Fibroblast of mammary gland (primary cell): ENCODE data around the gene PLEKHG1.
A peak's percentile ranks its signal among the peaks of the same experiment; 100 is the strongest.

Experiments
- DNase-seq: peaks from one replicate; pipeline ENCODE4 v3.0.0-alpha.2; 2010; ENCODE audit warnings: low read depth
- H3K4me3 ChIP-seq: 2 replicates; pipeline ENCODE4 v1.5.1; 2011; ENCODE audit warnings: low read depth, mild to moderate bottlenecking, low read length, moderate library complexity; ENCODE audit not compliant: control insufficient read depth
- TF ChIP-seq, protein P1 (sequence below): conservative IDR thresholded peaks from 2 replicates; pipeline ENCODE4 v1.5.1; 2011; ENCODE audit warnings: low read depth, low read length, inconsistent platforms; ENCODE audit not compliant: control insufficient read depth, insufficient read depth

The PLEKHG1 gene

GRCh38 chr6:150599199-150600009 lies at the start of gene PLEKHG1:
TSS of gene PLEKHG1 (plus strand) at chr6:150599885. CDS start at chr6:150733682, 133,797 bp downstream.
- peak; percentile 12 for DNase-seq
- peak within 1 kb of the TSS; percentile 33 for H3K4me3 ChIP-seq

DNA sequence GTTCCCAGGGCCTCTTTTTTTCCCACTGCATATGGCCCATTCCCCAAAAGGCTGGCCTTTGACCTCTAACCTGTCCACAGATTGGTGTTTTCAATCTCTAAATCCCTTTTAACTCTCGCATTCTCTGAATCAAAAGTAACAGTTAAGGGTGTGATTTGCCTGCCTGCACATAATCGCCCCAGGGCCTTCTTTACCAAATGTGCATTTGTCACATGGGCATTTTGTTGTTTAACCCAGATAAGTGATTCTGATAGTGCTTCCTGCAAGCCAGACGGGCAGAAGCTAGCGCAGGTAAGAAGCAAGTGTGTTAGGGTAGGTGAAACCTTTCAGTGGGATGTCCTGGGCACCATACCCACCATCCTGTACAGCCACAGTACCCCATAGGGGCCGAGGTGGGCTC lies 49.4 kb upstream of the PLEKHG1 start:
- no peak overlapping the region for H3K4me3 ChIP-seq
- DNase-seq: no peak
- TF ChIP-seq, protein P1, sequence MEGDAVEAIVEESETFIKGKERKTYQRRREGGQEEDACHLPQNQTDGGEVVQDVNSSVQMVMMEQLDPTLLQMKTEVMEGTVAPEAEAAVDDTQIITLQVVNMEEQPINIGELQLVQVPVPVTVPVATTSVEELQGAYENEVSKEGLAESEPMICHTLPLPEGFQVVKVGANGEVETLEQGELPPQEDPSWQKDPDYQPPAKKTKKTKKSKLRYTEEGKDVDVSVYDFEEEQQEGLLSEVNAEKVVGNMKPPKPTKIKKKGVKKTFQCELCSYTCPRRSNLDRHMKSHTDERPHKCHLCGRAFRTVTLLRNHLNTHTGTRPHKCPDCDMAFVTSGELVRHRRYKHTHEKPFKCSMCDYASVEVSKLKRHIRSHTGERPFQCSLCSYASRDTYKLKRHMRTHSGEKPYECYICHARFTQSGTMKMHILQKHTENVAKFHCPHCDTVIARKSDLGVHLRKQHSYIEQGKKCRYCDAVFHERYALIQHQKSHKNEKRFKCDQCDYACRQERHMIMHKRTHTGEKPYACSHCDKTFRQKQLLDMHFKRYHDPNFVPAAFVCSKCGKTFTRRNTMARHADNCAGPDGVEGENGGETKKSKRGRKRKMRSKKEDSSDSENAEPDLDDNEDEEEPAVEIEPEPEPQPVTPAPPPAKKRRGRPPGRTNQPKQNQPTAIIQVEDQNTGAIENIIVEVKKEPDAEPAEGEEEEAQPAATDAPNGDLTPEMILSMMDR: no peak

More at GRCh38 chr6:150599199-150600009, at the start of gene PLEKHG1:
- TF ChIP-seq, protein P1: no peak

DNA sequence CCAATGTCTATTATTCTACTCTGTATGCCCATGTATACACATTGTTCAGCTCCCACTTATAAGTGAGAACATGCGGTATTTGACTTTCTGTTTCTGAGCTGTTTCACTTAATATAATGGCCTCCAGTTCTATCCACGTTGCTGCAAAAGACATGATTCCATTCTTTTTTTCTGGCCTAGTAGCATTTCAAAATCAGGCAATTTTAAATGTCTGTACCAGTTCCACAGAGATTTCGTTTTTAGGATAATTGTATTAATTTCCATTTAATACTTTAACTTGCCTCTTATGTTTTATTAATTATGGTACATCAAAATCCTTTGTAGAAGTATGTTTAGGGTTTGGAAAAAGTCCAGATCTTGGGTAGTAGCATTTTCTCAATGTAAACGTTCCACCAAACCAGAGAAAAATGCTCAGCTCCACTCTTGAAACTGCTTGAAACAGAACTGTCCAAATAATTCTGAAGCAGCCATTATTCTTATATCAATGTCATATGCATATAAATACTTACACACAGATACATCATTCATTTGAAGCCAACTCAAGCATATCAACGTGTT lies 42.6 kb upstream of the PLEKHG1 start:
- H3K4me3 ChIP-seq: no peak overlapping the region
- TF ChIP-seq, protein P1: no peak

GRCh38 chr6:150560004-150560883 lies 39.4 kb upstream of the PLEKHG1 start:
- DNase-seq: no peak
- H3K4me3 ChIP-seq: no peak overlapping the region
- TF ChIP-seq, protein P1: no peak

More for the DNA sequence above, 42.6 kb upstream of the PLEKHG1 start:
- DNase-seq: no peak

- DNase-seq: no peak
- TF ChIP-seq, protein P1: no peak
- H3K4me3 ChIP-seq: no peak overlapping the region
Observed at GRCh38 chr6:150560884-150561219, 38.8 kb upstream of the PLEKHG1 start.

- TF ChIP-seq, protein P1: no peak
Observed at GRCh38 chr6:150565945-150566344, 33.7 kb upstream of the PLEKHG1 start.

More at GRCh38 chr6:150565945-150566344, 33.7 kb upstream of the PLEKHG1 start:
- no peak overlapping the region for H3K4me3 ChIP-seq
- DNase-seq: no peak
